NOMO-1 (cell line): Measurements from ENCODE around the gene CUEDC1.

Experiments
- DNase-seq, 2 experiments: peaks; one replicate each; lab custom pipeline; 2025; ENCODE audit not compliant: unreplicated experiment in 2 of 2; lab: John Stamatoyannopoulos, UW

CUEDC1 gene

DNA sequence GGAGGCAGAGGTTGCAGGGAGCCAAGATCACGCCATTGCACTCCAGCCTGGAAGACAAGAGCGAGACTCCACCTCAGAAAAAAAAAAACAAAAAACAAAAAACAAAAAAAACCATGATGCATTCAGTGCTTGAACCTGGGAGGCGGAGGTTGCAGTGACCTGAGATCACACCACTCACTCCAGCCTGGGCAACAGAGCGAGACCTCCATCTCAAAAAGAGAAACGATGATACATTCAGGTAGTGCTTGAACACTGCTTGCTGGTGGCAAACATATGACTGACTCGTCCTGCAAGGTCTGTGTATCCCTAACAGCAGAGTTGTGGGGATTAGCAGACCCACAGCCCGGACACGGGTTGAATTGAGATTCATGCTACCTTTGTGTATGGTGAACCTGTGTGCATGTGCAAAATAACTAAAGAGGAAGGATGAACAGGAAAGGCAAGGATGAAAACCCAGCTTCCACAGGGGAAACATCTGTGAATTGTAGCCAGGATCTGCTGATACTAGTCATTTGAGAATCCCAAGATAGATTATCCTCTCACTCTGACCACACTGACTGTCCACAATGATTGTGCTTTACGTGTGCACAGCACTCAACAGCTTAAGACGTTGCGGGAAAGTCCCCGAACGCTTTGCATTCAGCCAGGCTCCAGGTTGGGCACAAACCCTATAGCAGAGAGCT lies 53.0 kb downstream of the CUEDC1 start:
- DNase-seq: no peak

DNA sequence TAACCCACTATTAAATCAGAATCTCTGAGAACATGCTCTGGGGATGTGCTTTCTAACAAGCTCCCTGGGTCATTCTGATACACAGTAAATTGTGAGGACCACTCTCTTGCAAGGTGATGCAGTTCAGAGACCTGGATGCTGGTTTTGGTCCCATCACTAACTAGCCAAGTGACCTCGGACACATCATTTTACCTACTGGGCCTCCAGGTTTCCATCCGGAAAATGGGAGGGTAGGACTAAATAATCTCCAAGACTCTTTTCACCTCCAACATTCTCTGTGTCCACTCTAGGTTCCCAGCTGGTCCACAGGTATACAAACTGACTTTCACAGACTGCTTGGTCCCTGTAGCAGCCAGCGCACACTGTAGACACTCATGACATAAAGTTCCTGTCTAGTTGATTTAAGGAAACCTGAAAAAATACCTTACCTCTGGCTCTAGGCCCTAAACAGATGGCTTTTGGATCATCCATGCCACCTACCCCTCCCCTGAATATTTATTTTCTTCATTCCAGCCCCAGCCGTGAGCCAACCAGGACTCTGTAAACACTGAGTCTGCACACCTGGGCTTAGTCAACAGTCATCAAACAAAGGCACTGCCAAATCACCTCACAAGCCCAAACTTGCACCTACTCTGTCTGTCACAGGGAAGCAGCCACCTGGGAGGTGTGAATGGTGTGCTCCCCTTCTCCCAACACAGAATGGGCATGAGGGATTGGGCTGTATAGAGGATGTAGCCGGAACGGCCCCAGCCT lies 54.0 kb downstream of the CUEDC1 start:
- DNase-seq: no peak

DNA sequence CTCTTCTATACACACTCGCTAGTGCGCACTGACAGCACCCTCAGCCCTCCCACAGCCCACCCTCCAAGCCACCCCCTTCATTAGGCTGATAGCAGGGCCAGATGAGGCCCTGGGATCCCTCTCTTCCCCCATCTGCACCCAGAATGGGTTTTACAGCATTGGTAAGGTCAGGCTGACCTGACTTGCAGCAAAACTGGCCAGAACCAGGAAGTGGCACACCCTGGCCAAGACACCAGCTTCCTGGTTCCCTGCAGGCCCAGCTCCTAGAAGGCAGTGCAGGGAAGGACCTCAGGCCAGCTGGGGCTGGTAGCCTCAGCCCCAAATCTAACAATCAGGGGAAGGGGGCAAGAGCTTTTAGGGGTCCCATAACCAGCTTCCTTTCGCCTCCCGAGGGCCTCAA lies 55.4 kb downstream of the CUEDC1 start:
- DNase-seq: peak; percentile 34 to 54

DNA sequence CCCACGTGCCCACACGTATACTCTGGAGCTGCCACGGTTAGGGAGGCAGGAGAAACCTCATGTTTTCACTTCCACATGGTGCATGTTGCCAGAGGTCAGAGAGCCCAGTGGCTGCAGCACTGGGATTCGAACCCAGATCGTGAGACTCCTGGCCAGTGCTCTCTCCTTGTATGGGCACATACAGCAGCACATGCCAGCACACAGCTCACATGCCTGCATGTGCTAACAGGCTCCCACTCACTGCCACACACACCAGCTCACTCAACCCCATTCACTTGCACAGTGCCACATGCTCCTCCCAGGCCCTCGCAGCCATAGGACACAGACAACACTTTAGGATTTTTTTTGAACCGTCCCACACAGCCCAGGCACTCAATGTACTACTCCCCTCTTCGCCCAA lies 55.8 kb downstream of the CUEDC1 start:
- peak in 1 of 2 experiments; percentile 19 for DNase-seq

DNA sequence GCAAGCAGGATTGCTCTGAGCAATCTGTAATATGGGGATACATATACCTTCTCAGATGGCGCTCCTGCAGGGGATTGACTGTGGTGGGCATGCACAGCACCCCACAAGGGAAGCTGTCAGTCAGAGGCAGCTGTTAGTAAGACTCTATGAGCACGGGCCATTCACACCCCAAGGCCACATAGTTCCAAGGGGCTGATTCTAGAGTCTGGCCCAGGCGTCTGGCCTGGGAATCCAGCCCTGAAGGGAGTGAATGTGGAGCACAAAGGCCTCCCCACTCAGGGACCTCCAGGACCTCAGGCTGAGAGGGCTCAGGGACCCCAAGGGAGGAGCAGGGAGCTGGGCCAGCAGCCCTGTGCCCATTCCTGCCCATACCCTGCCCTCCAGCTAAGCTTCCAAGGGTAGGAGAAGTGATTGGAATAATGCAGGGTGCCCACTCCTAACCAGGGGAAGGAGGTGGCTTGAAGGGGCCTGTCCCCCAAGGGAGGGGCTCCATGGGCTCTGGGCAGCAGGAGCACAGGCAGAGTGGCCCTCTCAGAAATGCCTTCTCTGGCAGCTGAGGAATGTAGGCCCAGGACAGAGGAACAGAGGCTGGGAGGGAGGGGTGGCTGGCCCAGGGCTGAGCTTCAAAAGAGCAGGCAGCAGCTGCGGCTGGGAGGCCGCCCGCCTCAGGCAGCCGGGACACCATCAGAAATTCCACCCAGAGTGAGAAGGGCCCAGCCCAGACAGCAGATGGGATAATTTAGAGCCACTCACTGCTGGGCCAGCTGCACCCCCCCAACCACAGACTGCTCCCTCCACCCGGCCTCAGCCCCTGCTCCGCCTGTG lies 56.5 kb downstream of the CUEDC1 start:
- no peak for DNase-seq

DNA sequence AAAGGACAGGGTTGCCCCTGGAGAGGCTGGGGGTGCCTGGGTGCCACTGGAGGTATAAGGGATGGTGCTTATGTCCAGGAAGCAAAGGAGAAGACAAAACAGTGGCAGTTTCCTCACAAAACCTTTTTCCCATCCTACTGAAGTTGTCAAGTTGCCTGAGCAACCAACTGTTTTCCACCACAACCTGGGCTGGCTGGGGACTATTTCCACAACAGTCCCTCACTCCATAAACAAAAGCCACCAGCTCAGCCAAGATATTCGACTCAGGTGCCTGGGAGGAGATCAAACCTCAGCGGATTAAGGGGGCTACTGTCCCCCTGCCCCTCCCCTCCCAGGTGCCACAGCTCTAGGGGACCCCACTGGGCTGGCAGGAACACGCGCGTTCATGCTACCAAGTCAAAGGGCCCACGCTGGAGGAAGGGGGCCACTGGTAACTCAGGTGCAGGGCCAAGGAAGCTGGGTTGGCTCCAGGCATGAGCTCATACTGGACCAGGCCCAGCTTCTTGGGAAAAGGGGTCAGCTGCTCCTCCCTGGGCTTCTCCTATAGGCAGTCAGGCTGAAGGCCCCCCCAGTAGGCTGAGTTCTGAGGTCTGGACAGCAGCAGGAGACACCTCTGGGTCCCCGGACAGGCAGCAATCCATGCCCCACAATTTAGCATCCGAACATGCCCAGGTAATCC lies 59.7 kb downstream of the CUEDC1 start:
- no peak for DNase-seq

DNA sequence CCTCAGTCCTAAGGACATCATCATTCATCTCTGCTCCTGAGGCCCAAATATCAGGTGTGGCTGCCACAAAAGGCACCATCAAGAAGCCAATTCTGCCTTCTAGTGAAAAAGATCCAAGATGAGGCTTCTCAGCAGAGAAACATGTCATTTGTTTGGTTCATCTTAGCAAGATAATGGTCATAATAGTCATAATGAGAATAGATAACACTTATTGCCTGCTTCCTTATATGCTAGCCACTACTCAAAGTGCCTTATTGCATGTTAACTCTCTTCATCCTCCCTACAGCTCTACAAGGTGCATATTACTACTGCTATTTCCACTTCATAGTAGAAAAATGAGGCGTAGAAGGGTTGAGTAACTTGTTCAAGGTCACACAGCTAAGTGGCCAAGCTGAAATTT lies 60.4 kb downstream of the CUEDC1 start:
- DNase-seq: no peak

DNA sequence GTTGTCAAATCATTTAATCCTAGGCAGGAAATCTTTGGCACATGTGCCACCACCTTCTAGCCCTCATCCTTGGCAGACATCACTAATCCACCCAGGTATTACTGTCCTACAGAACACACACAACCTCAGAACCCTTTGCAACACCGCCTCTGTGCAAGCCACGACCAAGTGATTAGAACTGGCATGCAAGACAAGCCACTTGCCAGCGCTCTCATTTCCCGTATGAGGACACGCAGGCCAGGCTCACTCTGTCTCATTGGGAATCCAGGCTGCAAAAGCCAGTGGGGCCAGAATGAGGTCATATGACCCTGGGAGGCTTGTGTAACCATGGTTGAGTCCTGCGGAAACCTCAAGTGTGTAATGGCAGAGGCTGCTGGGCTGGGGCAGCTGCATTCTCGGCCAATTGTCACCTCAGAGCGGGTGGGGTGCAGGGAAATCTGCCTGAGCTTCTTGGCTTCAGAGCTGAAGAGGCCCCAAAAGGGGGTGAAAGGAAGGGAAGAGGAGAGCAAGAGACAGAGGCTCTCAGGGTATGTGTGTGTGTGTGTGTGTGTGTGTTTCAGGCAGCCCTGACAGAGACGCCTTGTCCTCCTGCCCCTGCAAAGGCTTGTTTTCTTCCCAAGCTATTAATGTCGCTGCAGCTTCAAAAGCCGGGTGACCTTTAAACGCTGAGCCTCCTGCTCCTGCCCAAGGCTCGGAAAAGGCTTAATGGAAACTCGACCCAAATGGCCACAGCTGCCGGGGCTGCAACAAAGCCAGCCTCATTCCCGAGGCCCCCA lies 62.2 kb downstream of the CUEDC1 start:
- DNase-seq: peak; percentile 98 to 99

DNA sequence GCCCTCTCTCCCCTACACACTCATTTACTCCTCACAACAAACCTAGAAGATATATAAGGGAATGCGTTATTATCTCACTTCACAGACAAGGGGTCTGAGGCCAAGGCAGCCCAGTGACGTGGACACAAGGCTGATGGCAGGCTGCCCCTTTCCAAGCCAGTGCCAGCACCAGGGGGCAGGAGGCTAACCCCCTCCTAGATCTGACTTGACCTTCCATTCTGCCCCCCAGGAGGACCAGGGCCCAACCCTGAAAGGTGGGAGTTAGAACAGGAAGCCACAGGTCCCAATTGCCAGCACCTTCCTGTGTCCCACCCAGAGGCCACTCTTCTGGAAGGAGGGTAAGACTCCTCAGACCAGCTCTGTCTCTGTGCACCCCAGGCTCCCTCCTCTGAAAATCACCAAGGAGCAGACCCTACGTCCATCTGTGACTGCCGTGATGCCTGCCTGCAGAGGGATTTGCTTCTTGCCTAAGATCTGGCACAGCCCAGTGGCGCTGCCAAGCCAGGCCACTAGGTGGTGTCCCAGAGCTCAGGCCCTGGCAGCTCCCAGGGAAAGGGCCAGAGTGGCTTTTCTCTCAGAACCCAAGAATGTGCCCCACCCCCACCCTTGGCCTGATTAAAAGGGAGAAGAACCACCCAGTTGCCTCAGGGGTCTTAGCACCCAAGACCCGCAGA lies 62.9 kb downstream of the CUEDC1 start:
- DNase-seq: peak; percentile 65 to 76

DNA sequence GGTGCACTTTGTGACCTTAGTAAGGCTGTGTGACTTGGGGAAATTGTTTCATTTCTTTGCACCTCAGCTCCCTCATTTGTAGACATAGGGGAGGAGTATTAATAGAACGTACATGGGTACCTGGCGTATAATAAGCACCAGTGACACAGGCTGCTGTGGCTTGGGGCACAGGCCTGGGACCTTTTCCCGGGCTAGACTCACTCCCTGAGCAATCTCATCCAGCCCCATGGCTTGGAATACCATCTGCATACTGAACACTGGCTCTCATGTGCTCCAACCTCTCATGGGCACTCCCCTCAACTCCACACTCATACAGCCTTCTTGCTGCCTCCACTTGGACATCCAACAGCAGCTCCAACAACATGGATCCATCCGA lies 64.4 kb downstream of the CUEDC1 start:
- DNase-seq: no peak

DNA sequence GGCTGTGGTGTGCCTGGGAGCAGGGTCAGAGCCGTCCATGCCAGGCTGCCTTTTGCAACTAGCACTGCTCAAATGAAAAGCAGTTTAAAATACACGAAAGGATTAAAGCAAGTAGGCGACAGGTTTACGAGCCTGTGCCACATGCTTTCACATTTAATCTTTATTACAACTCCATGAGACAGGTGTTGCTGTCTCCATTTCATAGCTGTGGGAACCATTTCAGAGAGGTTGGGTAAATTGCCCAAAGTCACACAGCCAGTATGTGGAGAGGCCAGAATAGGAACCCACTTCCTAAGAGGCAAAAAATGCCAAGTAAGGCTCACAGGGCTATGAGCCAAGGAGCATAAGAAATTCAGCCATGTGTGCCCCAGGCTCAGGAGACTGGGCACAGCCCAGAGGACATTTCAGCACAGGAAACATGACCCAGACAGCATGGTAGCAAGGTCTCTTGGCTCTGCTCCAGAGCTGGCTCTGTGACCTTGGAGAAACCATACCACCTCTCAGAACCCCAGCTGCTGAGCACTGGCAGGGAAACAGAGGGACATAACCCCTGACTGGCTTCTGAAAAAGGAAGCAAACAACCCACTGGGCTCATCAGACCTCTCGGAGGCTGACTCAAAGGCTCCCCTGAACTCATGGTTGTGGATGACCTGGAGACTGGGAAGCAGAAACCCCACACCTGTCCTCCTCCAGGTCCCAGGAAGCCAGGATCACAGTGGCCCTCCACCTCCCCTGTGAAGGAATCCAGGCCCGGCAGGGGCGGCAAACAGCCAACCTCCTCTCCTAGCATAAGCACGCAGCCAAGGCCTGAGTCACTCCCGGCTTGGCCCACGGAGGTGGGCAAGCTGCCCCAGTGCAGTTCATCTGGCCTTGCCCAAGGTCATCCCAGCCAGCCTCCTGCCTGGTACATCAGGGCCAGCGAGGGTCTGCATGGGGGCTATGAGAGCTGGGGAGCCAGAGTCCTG lies 65.0 kb downstream of the CUEDC1 start:
- DNase-seq: no peak

DNA sequence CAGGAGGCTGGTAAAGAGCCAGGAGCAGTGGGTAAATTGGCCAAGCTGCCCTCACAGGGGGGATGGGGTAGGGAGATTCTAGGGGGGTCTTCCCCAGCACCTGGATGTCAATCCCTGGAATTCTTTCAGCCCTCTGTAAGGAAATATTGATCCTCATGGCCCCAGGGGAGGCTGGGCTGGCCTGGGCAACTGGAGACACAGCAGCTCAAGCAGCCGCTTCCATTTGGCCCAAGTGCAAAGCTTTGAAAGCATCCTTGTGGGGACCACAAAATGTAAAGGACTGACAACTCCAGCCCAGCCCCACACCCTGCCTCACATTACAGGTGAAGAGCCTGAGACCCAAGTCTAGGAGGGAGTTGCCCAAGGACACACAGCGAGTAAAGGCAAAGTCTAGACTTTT lies 66.0 kb downstream of the CUEDC1 start:
- no peak for DNase-seq

DNA sequence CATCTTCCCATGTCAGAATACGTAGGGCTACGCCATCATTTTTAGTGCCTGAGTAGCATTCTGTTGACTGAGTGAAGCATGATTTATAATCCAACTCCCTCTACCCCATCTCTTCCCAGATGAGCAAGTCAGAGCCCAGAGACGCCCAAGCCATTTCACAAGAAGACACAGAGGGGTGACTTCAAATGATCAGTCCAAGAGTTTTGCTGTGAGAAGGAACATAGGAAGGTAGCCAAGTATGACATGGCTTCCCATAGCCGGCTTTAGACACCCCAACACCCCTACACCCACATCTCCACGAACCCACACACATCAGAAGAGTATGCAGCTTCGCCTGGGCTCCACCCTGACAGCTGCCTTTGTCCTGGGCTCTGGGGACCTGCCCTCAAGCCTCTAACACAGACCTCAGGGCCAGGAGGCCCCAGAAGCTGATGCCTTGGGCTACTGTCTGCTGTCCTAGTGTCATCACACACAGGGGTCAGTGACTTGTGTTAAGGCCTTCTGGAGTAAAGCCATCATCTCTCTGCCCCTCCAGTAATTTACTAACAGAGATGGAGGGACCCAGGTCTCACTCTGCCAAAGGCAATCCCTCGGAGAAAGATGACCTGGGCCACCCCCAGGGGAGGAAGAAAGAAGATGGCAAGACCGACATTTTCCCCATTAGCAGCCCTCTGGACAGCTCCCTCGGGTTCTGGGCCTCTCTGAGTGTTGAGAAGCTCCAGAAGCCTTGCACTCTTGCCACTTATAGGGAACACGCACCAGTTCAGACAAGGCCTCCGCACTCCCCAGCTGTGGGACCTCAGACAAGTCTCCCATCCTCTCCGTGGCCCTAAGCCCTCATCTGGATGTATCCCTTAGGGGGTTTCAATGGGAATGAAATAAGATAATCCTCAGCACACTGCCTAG lies 66.6 kb downstream of the CUEDC1 start:
- no peak for DNase-seq

DNA sequence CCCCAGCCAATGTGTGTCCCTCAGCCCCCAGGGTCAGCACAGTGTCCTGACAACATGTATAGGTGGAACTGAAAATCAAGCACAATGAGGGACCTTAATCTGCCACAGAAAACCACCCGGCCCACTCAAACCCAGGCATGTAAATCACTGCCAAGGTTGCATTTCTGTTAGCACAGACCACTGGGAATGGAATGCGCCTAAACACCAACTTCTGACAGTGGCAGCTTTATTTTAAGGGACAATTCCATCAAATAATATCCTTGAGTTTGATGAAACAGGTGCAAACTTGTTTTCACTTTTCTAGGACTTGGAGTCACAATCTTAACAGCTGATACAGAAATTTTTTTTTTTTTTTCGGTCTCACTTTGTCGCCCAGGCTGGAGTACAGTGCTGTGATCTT lies 68.1 kb downstream of the CUEDC1 start:
- no peak for DNase-seq

DNA sequence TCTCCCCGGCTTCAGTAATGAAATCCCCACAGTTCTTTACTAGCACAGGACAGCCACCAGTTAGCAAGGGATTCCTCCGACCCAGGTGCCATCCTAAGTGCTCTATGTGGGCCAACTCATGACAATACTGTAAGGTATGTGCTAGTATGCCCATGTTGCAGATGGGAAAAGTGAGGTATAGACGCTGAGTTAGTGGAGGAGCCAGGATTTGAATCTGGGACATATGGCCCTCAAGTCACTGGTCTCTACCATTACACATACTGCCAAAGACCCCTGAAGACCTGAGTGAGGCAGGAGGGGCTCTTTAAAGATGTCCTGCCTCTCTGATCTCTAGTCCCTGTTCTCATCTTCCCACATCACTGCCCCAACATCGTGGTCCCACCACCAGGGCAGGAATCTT lies 69.2 kb downstream of the CUEDC1 start:
- DNase-seq: no peak

DNA sequence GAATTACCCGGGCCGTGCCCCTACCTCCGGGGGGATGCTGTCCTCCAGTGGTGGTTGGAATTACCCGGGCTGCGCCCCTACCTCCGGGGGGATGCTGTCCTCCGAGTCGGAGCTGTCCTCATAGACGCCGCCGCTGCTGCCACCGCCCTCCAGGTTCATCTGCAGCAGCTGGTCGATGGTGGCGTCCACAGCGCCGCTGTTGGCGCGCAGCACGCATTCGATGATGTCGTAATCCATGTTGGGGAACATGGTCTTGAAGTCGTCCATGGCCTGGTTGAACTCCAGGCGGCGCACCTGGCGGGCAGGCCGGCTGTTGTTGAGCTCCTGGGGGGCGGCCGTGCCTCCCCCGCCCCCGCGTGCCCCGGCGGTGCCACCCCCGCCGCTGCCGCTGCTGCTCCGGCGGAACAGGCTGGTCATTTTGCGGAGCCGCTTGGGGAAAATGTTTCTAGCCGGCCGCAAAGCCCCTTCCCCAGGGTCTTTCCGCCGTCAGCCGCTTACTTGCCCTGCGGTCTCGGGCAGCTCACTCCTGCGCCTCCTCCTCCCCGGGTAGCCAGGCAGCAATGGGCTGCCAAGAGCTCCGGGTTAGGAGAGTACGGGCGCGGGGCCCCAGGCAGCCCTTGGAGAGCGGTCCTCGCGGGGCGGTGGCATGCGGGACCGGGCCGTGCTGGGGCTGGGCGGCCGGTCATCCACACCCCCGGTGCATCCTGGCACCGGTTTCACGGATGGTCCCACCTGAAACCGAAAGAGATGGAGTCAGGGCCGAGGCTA lies 69.9 kb downstream of the CUEDC1 start:
- no peak for DNase-seq

DNA sequence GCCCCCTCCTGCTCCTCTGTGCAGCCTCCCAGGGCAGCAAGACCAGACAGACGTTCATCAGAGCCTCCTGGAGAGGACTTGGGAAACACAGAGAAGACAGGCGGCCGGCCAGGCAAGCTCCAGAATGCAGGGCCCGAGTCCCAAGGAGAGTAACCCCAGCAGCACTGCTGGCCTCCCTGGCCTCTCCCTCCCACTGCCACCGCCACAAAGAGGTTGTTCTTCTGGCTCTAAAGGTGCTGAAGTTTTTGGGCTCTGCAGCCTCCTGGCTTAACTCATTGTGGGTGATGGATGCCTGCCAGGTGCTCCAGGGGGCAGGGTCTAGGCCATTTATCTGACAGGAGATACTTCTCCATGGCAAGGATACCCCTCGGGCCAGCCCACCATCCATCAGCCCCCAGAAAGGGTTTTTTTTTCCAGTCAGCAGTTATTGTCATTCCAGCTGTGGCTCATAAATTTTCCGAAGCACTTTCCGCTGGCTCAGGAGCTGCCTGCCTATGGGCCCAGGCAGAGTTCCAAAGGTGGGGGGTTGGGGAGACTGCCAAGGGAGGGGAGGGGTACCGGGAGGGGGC lies 73.3 kb downstream of the CUEDC1 start:
- DNase-seq: no peak
